ENCODE data around the gene BANP.
"Not testable (repeated sequence)": the region's sequence is repeated elsewhere in the genome, so short reads cannot be mapped to it uniquely, and the experiment has no call there.

The BANP gene

GRCh38 chr16:87929986-87930385 lies 21.2 kb upstream of the BANP start:
- no peak for DNase-seq

DNA sequence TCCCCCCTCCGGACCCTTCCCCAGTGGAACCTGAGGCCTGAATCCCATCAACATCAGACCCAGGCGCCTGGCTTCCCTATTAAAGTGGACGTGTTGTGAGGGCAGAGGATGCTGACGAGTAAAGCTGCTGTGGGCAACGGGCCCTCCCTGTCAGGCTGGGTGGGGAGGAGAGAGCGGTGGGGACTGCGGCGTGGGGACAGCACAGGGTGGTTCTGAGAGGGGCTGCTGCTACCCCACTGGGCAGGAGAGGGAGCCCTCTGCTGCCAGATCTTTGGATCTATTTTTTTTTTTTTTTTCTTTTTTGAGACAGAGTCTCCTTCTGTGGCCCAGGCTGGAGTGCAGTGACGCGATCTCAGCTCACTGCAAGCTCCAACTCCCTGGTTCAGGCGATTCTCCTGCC lies 20.8 kb upstream of the BANP start:
- no peak for DNase-seq

- no peak for DNase-seq
Observed at GRCh38 chr16:87931504-87931903, 19.7 kb upstream of the BANP start.

- DNase-seq: not testable (repeated sequence)
Observed at GRCh38 chr16:87932475-87933139, 18.6 kb upstream of the BANP start.

- DNase-seq: no peak
Observed at GRCh38 chr16:87933140-87933495, 18.1 kb upstream of the BANP start.

DNA sequence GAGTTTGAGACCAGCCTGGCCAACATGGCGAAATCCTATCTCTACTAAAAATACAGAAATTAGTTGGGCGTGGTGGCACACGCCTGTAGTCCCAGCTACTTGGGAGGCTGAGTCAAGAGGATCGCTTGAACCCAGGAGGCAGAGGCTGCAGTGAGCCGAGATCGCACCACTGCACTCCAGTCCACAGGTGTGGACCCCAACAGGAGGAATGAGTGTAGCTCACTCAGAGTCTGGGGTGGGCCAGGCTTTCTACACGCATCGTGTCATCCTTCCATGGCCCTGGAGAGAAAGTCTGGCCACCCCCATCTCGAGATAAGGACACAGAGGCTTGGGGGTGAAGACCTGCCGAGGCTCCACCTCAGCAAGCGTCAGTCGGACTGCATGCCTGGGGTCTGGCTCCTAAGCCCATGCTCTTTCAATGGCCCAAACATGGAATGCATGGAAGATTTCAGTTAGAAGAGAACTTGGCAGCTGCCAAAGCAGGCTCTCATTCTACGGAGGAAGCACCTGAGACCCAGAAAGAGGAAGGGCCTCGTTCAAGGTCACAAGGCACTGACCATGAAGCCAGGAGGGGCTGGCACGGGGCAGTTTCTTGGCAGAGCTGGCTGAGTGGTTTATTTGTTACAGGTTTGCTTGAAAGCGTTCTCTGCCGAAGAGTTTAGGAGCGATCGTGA lies 16.3 kb upstream of the BANP start:
- not testable (repeated sequence) for DNase-seq

DNA sequence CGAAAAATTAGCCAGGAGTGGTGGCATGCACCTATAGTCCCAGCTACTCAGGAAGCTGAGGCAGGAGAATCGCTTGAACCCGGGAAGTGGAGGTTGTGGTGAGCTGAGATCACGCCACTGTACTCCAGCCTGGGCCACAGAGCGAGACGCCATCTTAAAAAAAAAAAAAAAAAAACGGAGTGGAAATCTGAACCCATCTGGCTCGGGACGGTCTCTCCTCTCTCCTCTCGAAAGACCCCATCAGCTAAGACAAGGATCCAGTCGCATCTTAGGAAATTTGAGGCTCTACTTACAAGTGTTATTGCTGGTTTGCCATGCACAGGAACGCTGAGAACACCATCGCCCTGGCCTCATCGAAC lies 15.2 kb upstream of the BANP start:
- DNase-seq: not testable (repeated sequence)

DNA sequence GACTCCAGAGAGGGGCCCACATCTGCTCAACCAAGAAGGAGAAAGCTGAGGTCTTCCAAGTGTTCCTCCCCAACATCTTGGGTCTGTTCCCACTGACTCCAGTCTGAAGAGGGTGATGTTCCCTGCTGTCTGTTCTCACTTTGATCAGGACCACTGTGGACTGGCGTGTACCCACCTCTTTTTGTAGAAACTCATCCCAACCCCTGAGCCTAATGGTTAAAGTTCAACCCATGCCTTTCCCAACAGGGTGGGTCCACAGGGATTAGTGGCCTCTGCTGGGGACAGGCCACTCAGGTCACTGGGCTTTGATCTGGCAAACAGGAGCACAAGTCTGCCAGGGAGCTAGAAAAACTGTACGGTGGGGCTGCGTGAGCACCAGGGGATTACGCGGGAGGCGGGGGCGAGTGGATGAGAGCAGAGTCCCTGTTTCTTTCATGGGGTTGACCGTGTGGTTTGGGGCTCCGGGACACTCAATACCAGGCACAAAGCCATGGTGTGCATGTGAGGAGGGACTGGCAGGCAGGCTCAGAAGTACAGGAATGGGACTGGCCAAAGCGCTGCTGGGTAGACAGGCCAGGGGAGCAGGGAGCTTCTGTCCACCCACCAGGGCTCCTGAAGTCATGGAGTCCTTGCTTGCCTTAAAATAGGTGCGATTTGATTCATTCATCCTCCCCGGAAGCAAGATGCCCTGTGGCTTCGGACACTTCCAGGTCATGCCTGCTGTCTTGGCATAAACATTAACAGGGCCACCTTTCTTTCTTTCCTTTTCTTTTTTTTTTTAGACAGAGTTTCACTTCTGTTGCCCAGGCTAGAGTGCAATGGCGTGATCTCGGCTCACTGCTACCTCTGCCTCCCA lies 14.6 kb upstream of the BANP start, which contains the start of gene CA5A:
CA5A (minus strand) TSS at position 155 of the 856 bp plus-strand sequence; CDS start at position 76, 79 bp downstream.
- no peak for DNase-seq

DNA sequence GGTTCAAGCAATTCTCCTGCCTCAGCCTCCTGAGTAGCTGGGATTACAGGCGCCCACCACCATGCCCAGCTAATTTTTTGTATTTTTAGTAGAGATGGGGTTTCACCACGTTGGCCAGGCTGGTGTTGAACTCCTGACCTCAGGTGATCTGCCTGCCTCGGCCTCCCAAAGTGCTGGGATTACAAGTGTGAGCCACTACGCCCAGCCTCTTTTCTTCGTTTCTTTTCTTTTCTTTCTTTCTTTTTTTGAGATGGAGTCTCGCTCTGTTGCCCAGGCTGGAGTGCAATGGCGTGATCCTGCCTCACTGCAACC lies 14.0 kb upstream of the BANP start:
- DNase-seq: not testable (repeated sequence)

GRCh38 chr16:87938412-87938949 lies 12.8 kb upstream of the BANP start:
- no peak for DNase-seq

- DNase-seq: no peak
Observed at GRCh38 chr16:87939562-87940423, 11.4 kb upstream of the BANP start.

DNA sequence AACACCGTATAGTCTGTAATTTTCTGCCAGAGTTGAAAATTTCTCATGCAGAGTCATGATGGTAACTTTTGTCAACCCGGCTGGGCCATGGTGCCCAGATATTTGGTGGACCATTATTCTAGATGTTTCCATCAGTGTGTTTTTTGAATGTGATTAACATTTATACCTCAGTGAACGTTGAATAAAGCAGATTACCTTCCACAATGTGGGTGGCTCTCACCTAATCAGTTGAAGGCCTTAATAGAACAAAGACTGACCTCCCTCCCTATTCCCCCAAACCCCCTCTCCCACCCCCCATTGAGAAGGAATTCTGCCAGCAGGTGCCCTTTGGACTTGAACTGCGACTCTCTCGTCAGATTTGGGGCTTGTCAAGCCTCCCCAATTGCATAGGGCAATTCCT lies 8.6 kb upstream of the BANP start:
- no peak for DNase-seq

GRCh38 chr16:87945351-87946042 lies 5.7 kb upstream of the BANP start:
- peak; percentile 23 for DNase-seq

DNA sequence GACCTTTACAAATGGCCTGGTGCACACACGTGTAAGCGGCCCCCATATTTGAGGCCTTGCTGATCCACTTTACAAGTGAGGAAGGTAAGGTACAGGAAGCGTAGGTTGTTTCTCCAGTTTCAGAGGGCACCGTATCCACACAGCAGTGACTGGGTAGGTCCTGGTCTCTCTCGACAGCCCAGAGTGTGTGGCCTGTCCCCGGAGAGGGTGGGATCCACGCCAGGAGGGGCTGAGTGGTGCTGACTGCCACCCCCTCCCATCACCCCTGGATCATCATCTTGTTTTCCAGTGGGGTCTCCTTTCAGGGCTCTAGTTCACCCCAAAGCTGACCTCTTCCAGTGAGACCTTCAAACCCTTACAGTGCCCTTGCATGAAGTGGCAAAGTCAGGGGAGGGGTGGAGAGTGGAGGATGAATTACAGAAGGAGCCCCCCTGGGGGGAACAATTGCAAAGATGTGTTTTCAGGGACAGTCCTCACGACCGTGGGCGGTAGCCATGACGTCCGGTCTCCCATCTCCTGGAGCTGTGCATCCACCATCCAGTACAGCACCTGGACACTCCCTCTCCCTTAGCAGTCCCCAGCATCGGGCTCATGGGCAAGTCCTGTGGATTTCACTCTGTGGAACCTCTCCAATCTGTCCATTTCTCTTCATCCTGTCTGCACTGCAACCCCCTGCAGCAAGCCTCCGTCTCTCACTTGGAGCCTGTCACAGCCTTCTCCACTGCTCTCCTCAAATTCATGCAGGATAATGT lies 4.5 kb upstream of the BANP start:
- DNase-seq: no peak

DNA sequence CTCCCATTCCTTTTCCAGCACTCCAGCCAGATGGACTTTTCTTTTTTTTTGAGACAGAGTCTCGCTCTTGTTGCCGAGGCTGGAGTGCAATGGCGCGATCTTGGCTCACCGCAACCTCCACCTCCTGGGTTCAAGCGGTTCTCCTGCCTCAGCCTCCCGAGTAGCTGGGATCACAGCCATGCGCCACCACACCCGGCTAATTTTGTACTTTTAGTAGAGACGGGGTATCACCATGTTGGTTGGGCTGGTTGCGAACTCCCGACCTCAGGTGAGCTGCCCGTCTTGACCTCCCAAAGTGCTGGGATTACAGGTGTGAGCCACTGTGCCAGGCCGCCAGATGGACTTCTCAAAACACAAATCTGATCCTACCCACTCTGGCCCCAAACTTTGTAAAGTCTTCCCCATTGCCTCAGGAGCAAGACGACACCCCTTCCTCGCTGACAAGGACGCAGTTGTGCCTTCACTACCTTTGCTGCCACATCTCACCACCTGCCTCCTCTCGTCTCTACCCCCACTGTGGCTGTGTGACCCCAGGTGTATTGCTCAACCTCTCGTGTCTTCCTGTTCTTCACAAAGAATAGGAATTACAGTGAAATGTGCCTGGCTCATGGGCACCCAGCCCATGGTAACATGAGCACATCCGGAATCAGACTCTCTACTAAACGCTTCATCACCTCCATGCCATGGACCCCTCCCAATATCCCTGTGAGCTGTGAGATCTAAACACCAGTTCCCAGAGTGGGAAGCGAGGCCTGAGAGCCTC lies 3.7 kb upstream of the BANP start:
- no peak for DNase-seq

DNA sequence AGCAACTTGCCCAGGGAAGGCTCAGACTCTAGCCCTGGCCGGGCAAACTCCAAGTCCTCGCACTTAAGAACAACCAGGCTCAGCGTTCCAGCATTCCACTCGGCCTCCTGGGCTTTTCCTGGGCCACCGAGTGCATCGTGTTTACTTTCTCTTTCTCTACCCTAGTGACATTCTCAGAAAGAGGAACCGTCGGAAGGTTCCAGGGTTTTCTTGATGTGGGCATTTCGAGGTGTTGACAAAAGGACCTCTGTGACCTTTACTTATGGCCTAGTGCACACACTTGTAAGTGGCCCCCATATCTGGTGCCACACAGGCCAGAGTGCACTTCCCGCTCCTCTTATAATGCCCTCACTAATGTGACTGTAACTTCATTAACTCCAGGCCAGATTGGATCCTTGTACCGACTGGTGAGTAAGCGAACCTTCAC lies 3.1 kb upstream of the BANP start:
- no peak for DNase-seq

DNA sequence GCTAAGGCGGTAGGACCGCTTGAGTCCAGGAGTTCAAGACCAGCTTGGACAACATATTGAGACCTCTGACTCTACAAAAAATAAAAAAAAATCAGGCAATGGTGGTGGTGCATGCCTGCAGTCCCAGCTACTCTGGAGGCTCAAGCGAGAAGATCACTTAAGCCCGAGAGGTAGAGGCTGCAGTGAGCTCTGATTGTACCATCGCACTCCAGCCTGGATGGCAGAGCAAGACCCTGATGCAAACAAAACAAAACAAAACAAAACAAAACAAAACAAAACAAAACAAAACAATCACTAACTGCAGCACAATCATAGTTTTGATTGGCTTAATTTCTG lies 2.5 kb upstream of the BANP start:
- no peak for DNase-seq

DNA sequence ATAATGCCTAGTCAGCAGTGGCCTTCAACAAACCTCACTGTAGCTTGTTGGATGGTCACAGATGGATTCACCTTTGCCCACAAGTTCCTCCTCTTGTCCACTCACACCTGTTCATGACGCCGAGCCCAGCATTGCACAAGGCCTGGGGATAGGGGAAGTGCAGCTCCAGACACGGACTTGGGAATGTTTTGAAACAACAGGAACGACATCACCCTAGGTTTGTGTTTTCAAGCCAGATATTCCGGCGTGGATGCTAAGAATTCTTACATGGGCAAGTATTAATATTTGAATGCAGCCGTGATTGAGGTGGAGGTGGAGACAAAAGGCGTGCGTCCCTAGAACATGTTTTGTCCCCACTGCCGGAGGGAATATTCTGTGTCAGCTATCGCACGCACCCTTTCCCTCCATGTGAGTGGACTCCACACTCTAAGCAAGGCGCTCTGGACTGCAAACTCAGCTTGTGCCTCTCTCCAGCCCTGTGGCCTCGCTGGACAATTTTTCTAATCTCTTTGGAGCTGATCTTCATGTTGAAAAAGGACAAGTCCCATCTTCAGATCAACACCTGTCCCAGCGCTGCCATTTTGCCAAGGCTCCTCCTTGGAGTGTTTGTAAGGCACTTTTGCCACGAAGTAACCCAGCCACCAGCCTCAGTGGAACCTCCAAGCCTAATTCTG lies 2.0 kb upstream of the BANP start:
- no peak for DNase-seq

GRCh38 chr16:87951552-87952538 lies 611 bp downstream of the BANP start:
- DNase-seq: no peak

All from HCEC 1CT (cell line).